Nasal cavity respiratory epithelium epithelial cell of viscerocranial mucosa (primary cell): Measurements from ENCODE around the gene EFCAB10. TPM values are rescaled to one million over a fixed set of nuclear protein-coding genes. Genes with fewer than 3 reads are reported as not detected.

Experiments
- total RNA-seq: library from RNA; depleted of rRNA; stranded (reverse); fragments of >200 nt; gene quantifications from 2 replicates; pipeline ENCODE4 v1.2.3, GENCODE V29; 2014

EFCAB10 gene
- 0.64 and 0.68 TPM in 2 replicates for total RNA-seq

GRCh38 chr7:105581066-105581811 is at the start of gene EFCAB10:
TSS of gene EFCAB10 (minus strand) at chr7:105581493. CDS start at chr7:105581463, 30 bp downstream.

GRCh38 chr7:105531792-105532671 is 49.3 kb downstream of the EFCAB10 start, which contains the start of gene RINT1:
TSS of gene RINT1 (plus strand) at chr7:105532201. CDS start at chr7:105532316, 115 bp downstream.

GRCh38 chr7:105521717-105522463 is 59.4 kb downstream of the EFCAB10 start, which contains the start of gene PUS7:
TSS of gene PUS7 (minus strand) at chr7:105522271. CDS start at chr7:105508512, 13,759 bp downstream.

Other genes starting within 250 kb of the EFCAB10 start
- gene SRPK2, start 192.6 kb downstream of the EFCAB10 start, total RNA-seq: 94.0 and 96.4 TPM in 2 replicates
- 31.1 and 39.7 TPM in 2 replicates for gene PUS7, start 59.2 kb downstream of the EFCAB10 start, total RNA-seq
- 18.1 and 20.8 TPM in 2 replicates for gene RINT1, start 49.3 kb downstream of the EFCAB10 start, total RNA-seq